ENCODE data around the gene GET4. TPM values are rescaled to one million over a fixed set of nuclear protein-coding genes. Genes with fewer than 3 reads are reported as not detected.

The GET4 gene, protein sequence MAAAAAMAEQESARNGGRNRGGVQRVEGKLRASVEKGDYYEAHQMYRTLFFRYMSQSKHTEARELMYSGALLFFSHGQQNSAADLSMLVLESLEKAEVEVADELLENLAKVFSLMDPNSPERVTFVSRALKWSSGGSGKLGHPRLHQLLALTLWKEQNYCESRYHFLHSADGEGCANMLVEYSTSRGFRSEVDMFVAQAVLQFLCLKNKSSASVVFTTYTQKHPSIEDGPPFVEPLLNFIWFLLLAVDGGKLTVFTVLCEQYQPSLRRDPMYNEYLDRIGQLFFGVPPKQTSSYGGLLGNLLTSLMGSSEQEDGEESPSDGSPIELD
- polyA plus RNA-seq = 10 to 100 TPM; 43.2 to 44.5 TPM

DNA sequence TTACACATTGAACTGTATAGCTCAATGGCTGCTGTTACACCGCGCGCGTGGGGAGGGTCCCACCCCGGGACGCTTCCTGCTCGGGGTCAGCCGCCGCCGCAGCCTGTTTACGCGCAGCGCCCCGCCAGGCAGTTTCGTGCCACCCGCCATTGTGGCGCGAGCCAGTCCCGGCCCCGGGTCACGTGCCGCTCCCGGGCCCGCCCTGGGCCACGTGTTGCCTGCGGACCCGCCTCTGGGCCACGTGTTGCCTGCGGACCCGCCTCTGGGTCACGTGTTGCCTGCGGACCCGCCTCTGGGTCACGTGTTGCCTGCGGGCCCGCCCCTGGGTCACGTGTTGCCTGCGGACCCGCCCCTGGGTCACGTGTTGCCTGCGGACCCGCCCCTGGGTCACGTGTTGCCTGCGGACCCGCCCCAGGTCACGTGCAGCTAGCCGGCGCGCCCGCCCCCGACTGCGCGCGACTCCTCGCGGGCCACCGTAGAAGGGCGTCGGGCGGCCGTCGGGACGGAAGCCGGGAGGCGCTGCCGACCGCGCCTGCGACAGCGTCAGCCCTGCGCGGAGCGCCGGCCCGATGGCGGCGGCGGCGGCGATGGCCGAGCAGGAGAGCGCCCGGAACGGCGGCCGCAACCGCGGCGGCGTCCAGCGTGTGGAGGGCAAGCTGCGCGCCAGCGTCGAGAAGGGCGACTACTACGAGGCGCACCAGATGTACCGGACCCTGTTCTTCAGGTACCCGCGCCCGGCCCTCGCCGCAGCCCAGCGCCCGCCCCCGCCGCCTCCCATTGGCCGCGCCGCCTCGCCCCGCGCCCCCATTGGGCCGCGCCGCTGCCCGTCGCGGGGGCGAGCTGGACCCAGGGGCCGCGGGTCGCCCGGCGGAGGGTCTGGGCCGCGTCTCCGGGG, at the start of gene GET4:
Gene GET4 (plus strand): TSS at position 478 of the 895 bp plus-strand sequence. CDS start 92 bp downstream, at position 570.
- peaks cover 0 to 12% of the 10 kb centered on the region in 2 donors for H3K36me3 ChIP-seq (ENCODE audit: control insufficient read depth in 2 of 2, insufficient read depth in 2 of 2, low read length in 1 of 2)
- H3K4me1 ChIP-seq (ENCODE audit: control insufficient read depth in 2 of 2, insufficient read depth in 2 of 2, low read length in 1 of 2) = peaks cover 4 to 12% of the 10 kb centered on the region in 2 donors
- no peaks in the 10 kb centered on the region for H3K27me3 ChIP-seq (ENCODE audit: control insufficient read depth in 1 of 2, insufficient read depth in 2 of 2, low read length in 2 of 2)
- H3K27ac ChIP-seq (ENCODE audit: low read depth in 2 of 2, low read length in 1 of 2) = peak within 1 kb of the TSS; percentile 94 to 96
- 0 to 1% methylated on average over 67 to 129 of the region's 129 CpGs for WGBS, 2 donors
- H3K9me3 ChIP-seq (ENCODE audit: control insufficient read depth in 2 of 2, insufficient read depth in 1 of 2, low read depth in 1 of 2, low read length in 1 of 2) = no peaks in the 10 kb centered on the region
- H3K4me3 ChIP-seq (ENCODE audit: low read depth in 1 of 2, low read length in 2 of 2) = peak within 1 kb of the TSS; percentile 88 to 96

- H3K9me3 ChIP-seq (ENCODE audit: control insufficient read depth in 2 of 2, insufficient read depth in 1 of 2, low read depth in 1 of 2, low read length in 1 of 2) = no peaks in the 10 kb centered on the region
- no peak overlapping the region for H3K4me3 ChIP-seq (ENCODE audit: low read depth in 1 of 2, low read length in 2 of 2)
- peaks cover 0 to 3% of the 10 kb centered on the region in 2 donors for H3K36me3 ChIP-seq (ENCODE audit: control insufficient read depth in 2 of 2, insufficient read depth in 2 of 2, low read length in 1 of 2)
- 87% methylated on average over 14 of the region's 14 CpGs for WGBS, 2 donors
- H3K4me1 ChIP-seq (ENCODE audit: control insufficient read depth in 2 of 2, insufficient read depth in 2 of 2, low read length in 1 of 2) = peaks cover 7 to 20% of the 10 kb centered on the region in 2 donors
- H3K27me3 ChIP-seq (ENCODE audit: control insufficient read depth in 1 of 2, insufficient read depth in 2 of 2, low read length in 2 of 2) = no peaks in the 10 kb centered on the region
- peak overlapping the region in 1 of 2 donors; percentile 8 for H3K27ac ChIP-seq (ENCODE audit: low read depth in 2 of 2, low read length in 1 of 2)
Measured at GRCh38 chr7:828793-829561, 47.4 kb upstream of the GET4 start.

- Histone ChIP-seq H3K9me3 (ENCODE audit: control insufficient read depth in 2 of 2, insufficient read depth in 1 of 2, low read depth in 1 of 2, low read length in 1 of 2) (no peaks in the 10 kb centered on the region), H3K4me3 (ENCODE audit: low read depth in 1 of 2, low read length in 2 of 2) (no peak overlapping the region), H3K27me3 (ENCODE audit: control insufficient read depth in 1 of 2, insufficient read depth in 2 of 2, low read length in 2 of 2) (no peaks in the 10 kb centered on the region), H3K36me3 (ENCODE audit: control insufficient read depth in 2 of 2, insufficient read depth in 2 of 2, low read length in 1 of 2) (peaks cover 0 to 3% of the 10 kb centered on the region in 2 donors), H3K27ac (ENCODE audit: low read depth in 2 of 2, low read length in 1 of 2) (peak overlapping the region; percentile 69 to 76), H3K4me1 (ENCODE audit: control insufficient read depth in 2 of 2, insufficient read depth in 2 of 2, low read length in 1 of 2) (peaks cover 9 to 20% of the 10 kb centered on the region in 2 donors)
- 54 to 60% methylated on average over 12 of the region's 12 CpGs for WGBS, 2 donors
Measured at GRCh38 chr7:830069-830468, 46.3 kb upstream of the GET4 start.

GRCh38 chr7:831596-832166, 44.7 kb upstream of the GET4 start:
- H3K27ac ChIP-seq (ENCODE audit: low read depth in 2 of 2, low read length in 1 of 2) = peak overlapping the region; percentile 92 to 99
- H3K4me3 ChIP-seq (ENCODE audit: low read depth in 1 of 2, low read length in 2 of 2) = no peak overlapping the region
- no peaks in the 10 kb centered on the region for H3K36me3 ChIP-seq (ENCODE audit: control insufficient read depth in 2 of 2, insufficient read depth in 2 of 2, low read length in 1 of 2)
- no peaks in the 10 kb centered on the region for H3K27me3 ChIP-seq (ENCODE audit: control insufficient read depth in 1 of 2, insufficient read depth in 2 of 2, low read length in 2 of 2)
- no peaks in the 10 kb centered on the region for H3K9me3 ChIP-seq (ENCODE audit: control insufficient read depth in 2 of 2, insufficient read depth in 1 of 2, low read depth in 1 of 2, low read length in 1 of 2)
- WGBS, 2 donors = 8 to 18% methylated on average over 7 of the region's 7 CpGs
- peaks cover 13 to 29% of the 10 kb centered on the region in 2 donors for H3K4me1 ChIP-seq (ENCODE audit: control insufficient read depth in 2 of 2, insufficient read depth in 2 of 2, low read length in 1 of 2)

DNA sequence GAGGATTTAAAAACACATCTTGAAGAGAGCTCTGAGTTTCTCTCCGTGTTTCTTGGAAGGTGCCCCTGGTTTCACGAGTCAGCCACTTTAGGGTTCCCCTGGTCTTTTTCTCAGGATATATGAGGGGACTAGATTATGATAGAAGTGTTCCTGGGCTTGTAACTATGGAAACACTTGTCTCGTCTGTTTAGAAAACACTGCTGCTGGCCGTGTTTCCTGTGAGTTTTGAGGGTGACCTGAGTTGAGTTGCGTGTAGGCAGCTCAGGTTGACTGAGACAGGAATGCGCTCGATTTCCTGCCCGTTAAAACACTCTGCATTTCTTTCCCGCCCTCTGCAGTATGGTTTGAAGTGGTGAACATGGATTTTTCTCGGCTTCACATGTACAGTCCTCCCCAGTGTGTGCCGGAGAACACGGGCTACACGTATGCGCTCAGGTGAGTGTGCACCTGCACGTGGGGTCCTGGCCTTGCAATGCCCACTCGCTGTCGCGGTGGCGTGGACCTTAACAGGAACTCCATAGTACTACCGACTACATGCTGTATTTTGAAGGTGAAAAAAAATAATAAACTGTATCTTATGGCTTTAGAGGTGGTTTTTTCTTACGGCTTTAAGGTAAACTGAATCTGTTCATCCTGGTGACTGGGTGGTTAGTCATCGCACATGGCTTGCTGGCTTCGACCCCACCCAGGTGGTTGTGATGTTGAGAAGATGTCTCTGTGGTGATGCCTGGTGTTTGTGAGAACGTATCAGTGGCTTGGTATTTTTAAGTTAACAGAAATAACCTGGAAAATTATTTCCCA, 44.0 kb upstream of the GET4 start, which contains the start of gene SUN1:
Gene SUN1 (plus strand): TSS at position 310 of the 801 bp plus-strand sequence. CDS start 49 bp downstream, at position 359.
- Histone ChIP-seq H3K4me3 (ENCODE audit: low read depth in 1 of 2, low read length in 2 of 2) (peak within 1 kb of the TSS in 1 of 2 donors; percentile 29), H3K9me3 (ENCODE audit: control insufficient read depth in 2 of 2, insufficient read depth in 1 of 2, low read depth in 1 of 2, low read length in 1 of 2) (no peaks in the 10 kb centered on the region), H3K27ac (ENCODE audit: low read depth in 2 of 2, low read length in 1 of 2) (peak within 1 kb of the TSS; percentile 92 to 99), H3K36me3 (ENCODE audit: control insufficient read depth in 2 of 2, insufficient read depth in 2 of 2, low read length in 1 of 2) (peaks cover 0 to 4% of the 10 kb centered on the region in 2 donors), H3K4me1 (ENCODE audit: control insufficient read depth in 2 of 2, insufficient read depth in 2 of 2, low read length in 1 of 2) (peaks cover 13 to 34% of the 10 kb centered on the region in 2 donors), H3K27me3 (ENCODE audit: control insufficient read depth in 1 of 2, insufficient read depth in 2 of 2, low read length in 2 of 2) (no peaks in the 10 kb centered on the region)
- 32 to 43% methylated on average over 24 of the region's 24 CpGs for WGBS, 2 donors

- H3K27me3 ChIP-seq (ENCODE audit: control insufficient read depth in 1 of 2, insufficient read depth in 2 of 2, low read length in 2 of 2) = no peaks in the 10 kb centered on the region
- peak overlapping the region; percentile 92 to 99 for H3K27ac ChIP-seq (ENCODE audit: low read depth in 2 of 2, low read length in 1 of 2)
- H3K4me1 ChIP-seq (ENCODE audit: control insufficient read depth in 2 of 2, insufficient read depth in 2 of 2, low read length in 1 of 2) = peaks cover 13 to 34% of the 10 kb centered on the region in 2 donors
- H3K9me3 ChIP-seq (ENCODE audit: control insufficient read depth in 2 of 2, insufficient read depth in 1 of 2, low read depth in 1 of 2, low read length in 1 of 2) = no peaks in the 10 kb centered on the region
- peaks cover 0 to 4% of the 10 kb centered on the region in 2 donors for H3K36me3 ChIP-seq (ENCODE audit: control insufficient read depth in 2 of 2, insufficient read depth in 2 of 2, low read length in 1 of 2)
- no peak overlapping the region for H3K4me3 ChIP-seq (ENCODE audit: low read depth in 1 of 2, low read length in 2 of 2)
- 64 to 73% methylated on average over 15 of the region's 15 CpGs for WGBS, 2 donors
Measured at GRCh38 chr7:832968-833424, 43.4 kb upstream of the GET4 start.

DNA sequence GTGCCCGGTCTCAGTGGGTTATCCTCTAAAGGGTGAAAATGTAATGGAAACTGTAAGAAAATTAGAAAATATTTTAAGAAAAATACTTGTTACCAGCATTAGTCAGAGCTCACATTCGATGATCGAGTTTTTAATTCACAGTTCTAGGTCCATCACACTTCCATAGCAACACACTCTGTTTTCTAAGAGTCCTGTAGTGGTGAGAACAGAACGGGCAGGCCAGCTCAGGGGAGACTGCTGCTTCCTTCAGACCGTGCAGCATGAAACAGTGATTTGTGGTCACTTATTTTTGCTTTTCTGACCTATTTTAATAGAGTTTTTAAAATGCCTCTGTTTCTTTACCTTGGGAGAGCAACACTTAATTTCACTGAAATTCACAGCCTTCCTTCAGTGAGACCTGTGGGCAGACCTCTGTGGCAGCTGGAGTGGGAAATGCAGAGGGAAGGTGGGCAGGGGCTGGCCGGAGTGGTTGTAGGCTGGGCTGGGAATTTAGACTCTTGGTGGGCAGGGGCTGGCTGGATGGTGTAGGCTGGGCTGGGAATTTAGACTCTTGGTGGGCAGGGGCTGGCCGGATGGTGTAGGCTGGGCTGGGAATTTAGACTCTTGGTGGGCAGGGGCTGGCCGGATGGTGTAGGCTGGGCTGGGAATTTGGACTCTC, 42.6 kb upstream of the GET4 start:
- peak overlapping the region; percentile 41 to 99 for H3K27ac ChIP-seq (ENCODE audit: low read depth in 2 of 2, low read length in 1 of 2)

GRCh38 chr7:834277-834676, 42.1 kb upstream of the GET4 start:
- peak overlapping the region; percentile 23 to 81 for H3K27ac ChIP-seq (ENCODE audit: low read depth in 2 of 2, low read length in 1 of 2)
- H3K36me3 ChIP-seq (ENCODE audit: control insufficient read depth in 2 of 2, insufficient read depth in 2 of 2, low read length in 1 of 2) = peaks cover 0 to 14% of the 10 kb centered on the region in 2 donors
- no peak overlapping the region for H3K4me3 ChIP-seq (ENCODE audit: low read depth in 1 of 2, low read length in 2 of 2)
- H3K4me1 ChIP-seq (ENCODE audit: control insufficient read depth in 2 of 2, insufficient read depth in 2 of 2, low read length in 1 of 2) = peaks cover 13 to 31% of the 10 kb centered on the region in 2 donors
- H3K27me3 ChIP-seq (ENCODE audit: control insufficient read depth in 1 of 2, insufficient read depth in 2 of 2, low read length in 2 of 2) = no peaks in the 10 kb centered on the region
- 91 to 93% methylated on average over 12 of the region's 12 CpGs for WGBS, 2 donors
- no peaks in the 10 kb centered on the region for H3K9me3 ChIP-seq (ENCODE audit: control insufficient read depth in 2 of 2, insufficient read depth in 1 of 2, low read depth in 1 of 2, low read length in 1 of 2)

More for the DNA sequence above, 42.6 kb upstream of the GET4 start:
- H3K27me3 ChIP-seq (ENCODE audit: control insufficient read depth in 1 of 2, insufficient read depth in 2 of 2, low read length in 2 of 2) = no peaks in the 10 kb centered on the region
- peaks cover 0 to 9% of the 10 kb centered on the region in 2 donors for H3K36me3 ChIP-seq (ENCODE audit: control insufficient read depth in 2 of 2, insufficient read depth in 2 of 2, low read length in 1 of 2)
- no peaks in the 10 kb centered on the region for H3K9me3 ChIP-seq (ENCODE audit: control insufficient read depth in 2 of 2, insufficient read depth in 1 of 2, low read depth in 1 of 2, low read length in 1 of 2)
- H3K4me3 ChIP-seq (ENCODE audit: low read depth in 1 of 2, low read length in 2 of 2) = no peak overlapping the region
- peaks cover 13 to 33% of the 10 kb centered on the region in 2 donors for H3K4me1 ChIP-seq (ENCODE audit: control insufficient read depth in 2 of 2, insufficient read depth in 2 of 2, low read length in 1 of 2)
- WGBS, 2 donors = 75 to 82% methylated on average over 8 of the region's 8 CpGs

Data from esophagus (tissue), 2 donors.